ENCODE results near the gene ACADSB.

DNA sequence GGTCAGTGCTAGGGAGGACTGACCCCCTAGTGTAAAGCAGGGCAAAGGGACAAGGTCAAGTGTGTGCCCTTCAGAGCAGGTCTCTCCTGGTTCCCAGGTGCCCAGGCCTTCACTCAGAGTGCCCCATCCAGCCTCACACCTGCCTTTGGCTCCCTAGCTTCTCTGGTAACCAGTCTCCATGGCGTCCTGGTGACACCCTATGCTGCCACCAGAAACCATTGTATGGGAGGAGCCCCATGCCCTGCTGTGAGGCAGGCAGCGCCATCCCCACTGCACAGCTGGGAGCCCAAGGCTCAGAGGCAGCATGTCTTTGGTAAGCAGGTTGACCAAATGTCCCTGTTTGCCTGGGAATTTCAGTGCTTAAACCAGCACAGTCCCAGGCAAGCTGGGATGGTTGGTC, 93.9 kb downstream of the ACADSB start:
- no peak for TF ChIP-seq EZH2 (IDR thresholded peaks at IDR 0.05; ENCODE audit: borderline replicate concordance, insufficient read depth, low read depth, low read length, poor library complexity, severe bottlenecking)
- TF ChIP-seq, protein P1, sequence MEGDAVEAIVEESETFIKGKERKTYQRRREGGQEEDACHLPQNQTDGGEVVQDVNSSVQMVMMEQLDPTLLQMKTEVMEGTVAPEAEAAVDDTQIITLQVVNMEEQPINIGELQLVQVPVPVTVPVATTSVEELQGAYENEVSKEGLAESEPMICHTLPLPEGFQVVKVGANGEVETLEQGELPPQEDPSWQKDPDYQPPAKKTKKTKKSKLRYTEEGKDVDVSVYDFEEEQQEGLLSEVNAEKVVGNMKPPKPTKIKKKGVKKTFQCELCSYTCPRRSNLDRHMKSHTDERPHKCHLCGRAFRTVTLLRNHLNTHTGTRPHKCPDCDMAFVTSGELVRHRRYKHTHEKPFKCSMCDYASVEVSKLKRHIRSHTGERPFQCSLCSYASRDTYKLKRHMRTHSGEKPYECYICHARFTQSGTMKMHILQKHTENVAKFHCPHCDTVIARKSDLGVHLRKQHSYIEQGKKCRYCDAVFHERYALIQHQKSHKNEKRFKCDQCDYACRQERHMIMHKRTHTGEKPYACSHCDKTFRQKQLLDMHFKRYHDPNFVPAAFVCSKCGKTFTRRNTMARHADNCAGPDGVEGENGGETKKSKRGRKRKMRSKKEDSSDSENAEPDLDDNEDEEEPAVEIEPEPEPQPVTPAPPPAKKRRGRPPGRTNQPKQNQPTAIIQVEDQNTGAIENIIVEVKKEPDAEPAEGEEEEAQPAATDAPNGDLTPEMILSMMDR (IDR thresholded peaks at IDR 0.05) = no peak

All from B cell (primary cell).